Esophagus muscularis mucosa (tissue), 4 donors: ENCODE measurements around the gene PPP1R12B. TPM values are rescaled to one million over a fixed set of nuclear protein-coding genes. Genes with fewer than 3 reads are reported as not detected.
"Not testable (repeated sequence)": the region's sequence is repeated elsewhere in the genome, so short reads cannot be mapped to it uniquely, and the experiment has no call there.

Experiments
- DNase-seq: peaks from one replicate; pipeline ENCODE4 v3.0.0-alpha.2; 2017; ENCODE audit errors: extremely low spot score
- H3K27ac ChIP-seq, 4 donors: fragments of 200-600 bp; sonication (generic); replicated peaks in 1 of 4; 1 replicate in 3 of 4; 2 replicates in 1 of 4; pipeline ENCODE4 v1.5.1; 2016 to 2019; ENCODE audit warnings: mild to moderate bottlenecking in 1 of 4
- H3K27me3 ChIP-seq, 4 donors: fragments of 200-600 bp; sonication (generic); one replicate each; pipeline versions ENCODE4 v1.5.1 to v1.6.0; 2016 to 2019
- H3K36me3 ChIP-seq, 4 donors: fragments of 200-600 bp; sonication (generic); one replicate each; pipeline ENCODE4 v1.5.1; 2016 to 2019
- H3K4me1 ChIP-seq, 4 donors: fragments of 200-600 bp; sonication (generic); one replicate each; pipeline ENCODE4 v1.5.1; 2016 to 2019
- H3K4me3 ChIP-seq, 4 donors: fragments of 200-600 bp; sonication (generic); 1 replicate in 2 of 4; 2 replicates in 2 of 4; pipeline ENCODE4 v1.5.1; 2016 to 2019; ENCODE audit warnings: mild to moderate bottlenecking in 4 of 4, moderate library complexity in 1 of 4
- H3K9me3 ChIP-seq, 4 donors: fragments of 200-600 bp; sonication (generic); 1 replicate in 3 of 4; 2 replicates in 1 of 4; pipeline ENCODE4 v1.5.1; 2016 to 2019
- CTCF ChIP-seq, 3 experiments: fragments of 200-600 bp in 2 of 3; fragments of 450-650 bp in 1 of 3; sonication (generic) in 2 of 3; IDR thresholded peaks; one replicate each; pipeline ENCODE4 v1.5.1; 2017 to 2019; ENCODE audit warnings: antibody characterized with exemption in 3 of 3, mild to moderate bottlenecking in 2 of 3, moderate library complexity in 1 of 3
- EP300 ChIP-seq: sonication (generic); formaldehyde crosslinking; IDR thresholded peaks from one replicate; pipeline ENCODE4 v1.6.1; 2017; ENCODE audit warnings: antibody characterized with exemption
- POLR2A ChIP-seq: fragments of 450-650 bp; IDR thresholded peaks from one replicate; pipeline ENCODE4 v1.6.1; 2017; ENCODE audit warnings: antibody characterized with exemption, moderate library complexity, mild to moderate bottlenecking, low read depth
- POLR2AphosphoS5 ChIP-seq, 2 donors: sonication (generic); formaldehyde crosslinking; IDR thresholded peaks; one replicate each; pipeline ENCODE4 v1.6.1; 2017; ENCODE audit warnings: antibody characterized with exemption in 2 of 2
- WGBS: methylation state at CpG from one replicate; pipeline ENCODE4 v1.1.5; 2018; 5-methylcytosine and 5-hydroxymethylcytosine counted together
- intact Hi-C: fragments of 100-400 bp; cut with DNase I; formaldehyde crosslinking; loops from one replicate; pipeline ENCODE4 v1.15.1; 2023
- total RNA-seq, 4 donors: library from RNA; depleted of rRNA; stranded (reverse); fragments of >200 nt; gene quantifications; one replicate each; pipeline versions ENCODE4 v1.1.0 to v1.2.1, GENCODE V29; 2016

Gene PPP1R12B
- total RNA-seq, 4 donors from 2014 or later, result 692 to 1,262 (median 949) TPM

GRCh38 chr1:202539166-202539574 lies 190.7 kb downstream of the PPP1R12B start:
- H3K4me1 ChIP-seq, result peaks cover 13 to 20% (median 17%) of the 10 kb centered on the region in 4 donors
- TF ChIP-seq POLR2A, result peak; percentile 35
- peak; percentile 25 to 96 for TF ChIP-seq POLR2AphosphoS5 (IDR thresholded peaks at IDR 0.05)
- H3K9me3 ChIP-seq, intact Hi-C loops, H3K36me3 ChIP-seq, DNase-seq, H3K27me3 ChIP-seq: not testable (repeated sequence)
- WGBS, result 5% methylated on average over 5 of the region's 5 CpGs
- H3K4me3 ChIP-seq, result peak overlapping the region; percentile 55 to 70 (median 64)
- peak overlapping the region; percentile 89 to 92 (median 90) for H3K27ac ChIP-seq

GRCh38 chr1:202539583-202539982 lies 191.1 kb downstream of the PPP1R12B start:
- H3K9me3 ChIP-seq, H3K27me3 ChIP-seq, H3K36me3 ChIP-seq, intact Hi-C loops, DNase-seq: not testable (repeated sequence)
- H3K4me1 ChIP-seq, result peaks cover 16 to 24% (median 21%) of the 10 kb centered on the region in 4 donors
- H3K27ac ChIP-seq, result peak overlapping the region; percentile 89 to 92 (median 90)
- H3K4me3 ChIP-seq, result peak overlapping the region; percentile 55 to 70 (median 64)
- 32% methylated on average over 5 of the region's 5 CpGs for WGBS

GRCh38 chr1:202540014-202540413 lies 191.5 kb downstream of the PPP1R12B start:
- intact Hi-C loops, result no loop called here
- no peak for DNase-seq

GRCh38 chr1:202540448-202540847 lies 191.9 kb downstream of the PPP1R12B start:
- Histone ChIP-seq H3K36me3 (no peaks in the 10 kb centered on the region), H3K4me3 (peak overlapping the region; percentile 55 to 70 (median 64)), H3K9me3 (no peaks in the 10 kb centered on the region), H3K27me3 (no peaks in the 10 kb centered on the region), H3K4me1 (peaks cover 24 to 32% (median 30%) of the 10 kb centered on the region in 4 donors), H3K27ac (peak overlapping the region; percentile 89 to 92 (median 90))
- 34% methylated on average over 2 of the region's 2 CpGs for WGBS
- TF ChIP-seq EP300 (no peak), CTCF (IDR thresholded peaks at IDR 0.05) (no peak), POLR2AphosphoS5 (IDR thresholded peaks at IDR 0.05) (no peak), POLR2A (no peak)
- intact Hi-C loops, result no loop called here
- no peak for DNase-seq

More at GRCh38 chr1:202540014-202540413, 191.5 kb downstream of the PPP1R12B start:
- H3K27ac ChIP-seq, result peak overlapping the region; percentile 89 to 92 (median 90)
- H3K36me3 ChIP-seq, result no peaks in the 10 kb centered on the region
- no peaks in the 10 kb centered on the region for H3K27me3 ChIP-seq
- H3K4me1 ChIP-seq, result peaks cover 20 to 28% (median 26%) of the 10 kb centered on the region in 4 donors
- H3K4me3 ChIP-seq, result peak overlapping the region; percentile 55 to 70 (median 64)
- H3K9me3 ChIP-seq, result no peaks in the 10 kb centered on the region
- TF ChIP-seq EP300, result no peak
- TF ChIP-seq POLR2A, result no peak
- TF ChIP-seq POLR2AphosphoS5 (IDR thresholded peaks at IDR 0.05), result no peak
- no peak for TF ChIP-seq CTCF (IDR thresholded peaks at IDR 0.05)
- WGBS, result 40% methylated on average over 6 of the region's 6 CpGs

GRCh38 chr1:202540858-202541257 lies 192.4 kb downstream of the PPP1R12B start:
- H3K36me3 ChIP-seq, intact Hi-C loops, H3K9me3 ChIP-seq, H3K27me3 ChIP-seq, DNase-seq: not testable (repeated sequence)
- H3K27ac ChIP-seq, result peak overlapping the region; percentile 89 to 92 (median 90)
- H3K4me3 ChIP-seq, result peak overlapping the region; percentile 55 to 70 (median 64)
- WGBS, result 29% methylated on average over 2 of the region's 2 CpGs
- peaks cover 28 to 36% (median 34%) of the 10 kb centered on the region in 4 donors for H3K4me1 ChIP-seq

- H3K9me3 ChIP-seq, DNase-seq, H3K36me3 ChIP-seq, H3K27me3 ChIP-seq, intact Hi-C loops: not testable (repeated sequence)
- Histone ChIP-seq H3K27ac (peak overlapping the region; percentile 89 to 92 (median 90)), H3K4me3 (peak overlapping the region; percentile 55 to 70 (median 64)), H3K4me1 (peaks cover 43 to 47% (median 44%) of the 10 kb centered on the region in 4 donors)
- peak in 1 of 2 donors; percentile 74 for TF ChIP-seq POLR2AphosphoS5 (IDR thresholded peaks at IDR 0.05)
Measured at GRCh38 chr1:202542415-202542814, 193.9 kb downstream of the PPP1R12B start.

GRCh38 chr1:202543537-202543936 lies 195.0 kb downstream of the PPP1R12B start:
- WGBS, result 37% methylated on average over 11 of the region's 11 CpGs
- H3K36me3 ChIP-seq, DNase-seq, intact Hi-C loops, H3K27me3 ChIP-seq, H3K9me3 ChIP-seq: not testable (repeated sequence)
- H3K27ac ChIP-seq, result peak overlapping the region; percentile 89 to 92 (median 90)
- peaks cover 37 to 51% (median 45%) of the 10 kb centered on the region in 4 donors for H3K4me1 ChIP-seq
- peak overlapping the region; percentile 55 to 70 (median 64) for H3K4me3 ChIP-seq
- TF ChIP-seq POLR2AphosphoS5 (IDR thresholded peaks at IDR 0.05), result peak in 1 of 2 donors; percentile 69

- WGBS, result 56% methylated on average over 6 of the region's 6 CpGs
- H3K36me3 ChIP-seq, DNase-seq, H3K9me3 ChIP-seq, H3K27me3 ChIP-seq, intact Hi-C loops: not testable (repeated sequence)
- Histone ChIP-seq H3K27ac (peak overlapping the region; percentile 89 to 92 (median 90)), H3K4me3 (peak overlapping the region; percentile 55 to 70 (median 64)), H3K4me1 (peaks cover 32 to 58% (median 52%) of the 10 kb centered on the region in 4 donors)
Measured at GRCh38 chr1:202544766-202545449, 196.4 kb downstream of the PPP1R12B start.

GRCh38 chr1:202545647-202546303 lies 197.3 kb downstream of the PPP1R12B start:
- peak overlapping the region; percentile 89 to 92 (median 90) for H3K27ac ChIP-seq
- H3K4me1 ChIP-seq, result peaks cover 30 to 67% (median 61%) of the 10 kb centered on the region in 4 donors
- H3K9me3 ChIP-seq, H3K36me3 ChIP-seq, intact Hi-C loops, DNase-seq, H3K27me3 ChIP-seq: not testable (repeated sequence)
- peak overlapping the region; percentile 55 to 70 (median 64) for H3K4me3 ChIP-seq
- 43% methylated on average over 3 of the region's 3 CpGs for WGBS
